ACHN (cell line): Measurements from ENCODE around the gene MYO7A.

Source experiments
- DNase-seq: peaks from one replicate; pipeline ENCODE4 v3.0.0-alpha.2; 2015
- in situ Hi-C: cut with HindIII; loops from 2 replicates; pipeline ENCODE4 v1.10.0; 2017; ENCODE audit warnings: low sequenced_read_pairs, low pct_ligation_motif_present, low pct_unique_long_range_greater_than_20kb

The MYO7A gene

DNA sequence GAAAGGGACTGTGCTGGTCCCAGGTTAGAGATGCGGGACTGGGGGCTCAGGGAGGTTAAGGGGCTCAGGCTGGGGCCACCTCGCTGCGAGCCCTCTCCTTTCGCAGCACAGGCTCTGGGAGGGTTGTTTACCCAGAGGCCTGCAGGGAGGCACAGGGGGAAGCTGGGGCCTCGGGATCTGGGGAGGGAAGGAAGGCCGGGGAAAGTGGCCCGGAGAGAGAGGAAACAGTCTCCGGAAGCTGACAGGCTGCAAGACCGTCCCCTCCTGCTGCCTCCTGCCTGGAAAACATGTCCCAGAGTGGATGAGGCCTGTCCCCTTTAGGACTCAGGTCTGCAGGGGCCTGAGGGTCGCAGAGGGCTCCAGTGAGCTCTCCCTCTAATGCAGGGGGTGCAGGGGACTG lies 45.4 kb downstream of the MYO7A start:
- in situ Hi-C loops, result no loop called here

DNA sequence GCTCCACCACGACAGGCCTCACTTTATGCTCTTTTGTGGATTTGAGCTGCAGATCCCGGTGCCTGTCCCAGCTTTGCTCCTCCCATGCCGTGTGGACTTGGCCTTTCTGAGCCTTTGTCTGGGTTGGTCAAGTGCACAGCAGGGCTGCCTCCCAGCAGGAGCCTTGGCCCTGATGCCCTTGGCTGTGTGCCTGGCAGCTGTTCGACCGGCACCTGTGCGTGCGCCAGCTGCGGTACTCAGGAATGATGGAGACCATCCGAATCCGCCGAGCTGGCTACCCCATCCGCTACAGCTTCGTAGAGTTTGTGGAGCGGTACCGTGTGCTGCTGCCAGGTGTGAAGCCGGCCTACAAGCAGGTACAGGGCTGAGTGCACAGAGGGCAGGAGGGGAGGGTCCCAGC lies 46.5 kb downstream of the MYO7A start:
- in situ Hi-C loops, result no loop called here

More for the DNA sequence above, 45.4 kb downstream of the MYO7A start:
- no peak for DNase-seq

DNA sequence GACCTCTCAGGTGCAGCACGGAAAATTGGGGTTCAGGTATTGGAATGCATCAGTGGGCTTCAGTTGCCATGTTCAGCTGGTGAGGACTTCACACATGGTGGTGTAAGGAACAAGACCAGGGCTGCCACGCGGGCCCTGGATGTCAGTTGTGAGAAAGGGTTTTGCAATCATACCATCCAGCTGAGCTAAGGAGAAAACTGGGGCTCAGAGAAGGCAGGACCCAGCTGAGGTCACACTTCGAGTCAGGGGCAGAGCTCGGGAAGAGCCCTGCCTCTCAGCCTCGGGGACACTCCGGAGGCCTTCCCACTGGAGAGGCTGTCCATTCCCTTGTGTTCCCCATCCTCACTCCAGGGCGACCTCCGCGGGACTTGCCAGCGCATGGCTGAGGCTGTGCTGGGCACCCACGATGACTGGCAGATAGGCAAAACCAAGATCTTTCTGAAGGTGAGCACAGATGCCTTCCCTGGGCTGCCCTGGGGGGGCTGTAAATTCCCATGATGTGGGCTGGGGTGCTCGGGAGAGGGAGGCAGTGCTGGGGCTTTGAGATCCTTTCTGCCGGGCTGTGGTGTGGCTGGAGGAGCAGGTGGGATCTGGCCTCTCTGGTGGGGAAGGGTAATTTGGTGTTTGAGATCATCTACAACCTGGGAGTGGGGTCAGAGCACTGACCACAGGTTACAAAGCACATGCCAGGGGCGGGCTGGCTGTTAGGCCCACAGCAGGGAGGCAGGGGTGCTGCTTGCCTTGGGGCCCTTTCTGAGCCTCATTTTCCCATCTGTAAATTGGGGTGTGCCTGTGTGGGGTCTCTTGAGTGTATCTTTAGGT lies 47.2 kb downstream of the MYO7A start:
- in situ Hi-C loops, result no loop called here
- DNase-seq, result no peak

More for the DNA sequence above, 46.5 kb downstream of the MYO7A start:
- no peak for DNase-seq

DNA sequence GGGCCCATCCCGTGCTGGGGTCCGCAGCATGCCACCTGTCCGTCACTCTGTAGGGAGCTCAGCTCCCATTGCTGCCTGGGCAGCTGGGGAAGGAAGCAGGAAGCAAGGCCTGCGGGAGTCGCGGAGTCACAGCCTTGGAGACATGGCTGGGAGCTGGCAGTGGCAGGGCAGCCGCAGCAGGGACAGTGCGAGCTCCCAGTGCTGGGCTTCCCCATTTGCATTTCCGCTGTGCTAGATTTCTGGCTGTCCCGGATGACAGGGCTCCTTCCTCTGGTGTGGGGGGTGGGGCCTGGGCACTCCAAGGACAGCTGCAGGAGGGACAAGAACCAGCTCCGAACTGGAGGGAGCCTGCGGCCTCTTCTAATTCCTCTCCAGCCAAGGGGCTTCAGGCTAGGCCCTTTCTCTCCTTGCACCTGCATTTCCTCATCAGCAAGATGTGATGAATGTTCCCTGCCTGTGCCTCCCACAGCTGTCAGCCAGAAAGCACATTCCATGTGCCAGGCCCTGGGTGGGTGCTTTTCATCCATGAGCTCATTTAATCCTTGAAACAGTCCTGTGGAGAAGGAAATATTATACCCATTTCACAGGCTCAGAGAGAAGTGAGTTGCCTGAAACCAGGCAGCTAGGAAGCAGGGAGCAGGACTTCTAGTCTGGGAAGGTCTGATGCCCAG lies 48.0 kb downstream of the MYO7A start:
- DNase-seq, result no peak
- in situ Hi-C loops, result no loop called here

DNA sequence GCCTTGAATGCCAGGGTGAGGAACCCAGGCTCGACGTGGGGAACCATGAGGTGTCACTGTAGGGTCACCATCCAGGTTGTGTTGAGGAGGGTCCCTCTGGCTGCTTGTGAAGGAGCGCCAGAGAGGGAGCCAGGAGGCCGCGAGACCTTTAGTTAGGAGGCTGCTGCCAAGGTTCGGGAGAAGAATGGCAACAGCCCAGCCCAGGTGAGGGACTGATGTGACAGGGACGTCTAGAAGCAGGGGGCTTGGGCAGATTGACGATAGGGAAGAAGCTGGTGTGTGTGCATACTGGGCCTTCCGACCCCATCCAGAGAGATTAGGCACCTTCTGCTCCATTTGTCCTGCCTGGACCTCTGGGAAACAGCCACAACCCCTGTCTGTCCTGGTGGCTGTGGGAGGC lies 49.0 kb downstream of the MYO7A start:
- in situ Hi-C loops, result no loop called here
- no peak for DNase-seq

DNA sequence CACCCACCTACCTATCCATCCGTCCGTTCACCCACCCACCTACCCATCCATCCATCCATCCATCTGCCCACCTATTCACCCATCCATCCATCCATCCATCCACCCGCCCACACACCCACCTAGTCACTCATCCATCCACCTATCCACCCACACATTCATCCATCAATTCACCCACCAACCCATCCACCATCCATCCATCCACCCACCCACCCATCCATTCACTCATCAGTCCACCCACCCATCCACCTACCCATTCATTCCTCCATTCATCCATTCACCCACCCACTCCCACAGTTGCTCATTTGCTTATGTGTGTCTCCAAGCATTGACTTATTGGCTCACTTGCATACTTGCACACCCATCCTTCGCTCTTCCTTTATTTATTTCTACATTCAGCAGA lies 50.1 kb downstream of the MYO7A start:
- in situ Hi-C loops, result no loop called here
- DNase-seq, result no peak

DNA sequence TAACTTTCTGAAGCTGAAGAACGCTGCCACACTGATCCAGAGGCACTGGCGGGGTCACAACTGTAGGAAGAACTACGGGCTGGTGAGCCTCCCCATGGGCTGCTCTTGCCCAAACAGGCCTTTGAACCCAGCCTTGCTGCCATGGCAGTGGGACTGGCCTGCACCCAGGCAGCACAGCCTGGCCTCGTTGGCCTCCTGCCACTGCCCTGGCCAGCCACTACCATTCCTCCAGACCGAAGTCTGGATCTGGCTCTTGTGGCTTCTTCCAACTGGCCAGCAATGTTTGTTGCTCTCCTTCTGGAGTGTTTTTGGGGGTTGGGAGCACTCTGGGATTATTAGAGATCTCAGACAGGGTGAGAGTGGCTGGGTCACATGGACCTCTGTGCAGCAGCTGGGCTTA lies 51.0 kb downstream of the MYO7A start:
- in situ Hi-C loops, result no loop called here

DNA sequence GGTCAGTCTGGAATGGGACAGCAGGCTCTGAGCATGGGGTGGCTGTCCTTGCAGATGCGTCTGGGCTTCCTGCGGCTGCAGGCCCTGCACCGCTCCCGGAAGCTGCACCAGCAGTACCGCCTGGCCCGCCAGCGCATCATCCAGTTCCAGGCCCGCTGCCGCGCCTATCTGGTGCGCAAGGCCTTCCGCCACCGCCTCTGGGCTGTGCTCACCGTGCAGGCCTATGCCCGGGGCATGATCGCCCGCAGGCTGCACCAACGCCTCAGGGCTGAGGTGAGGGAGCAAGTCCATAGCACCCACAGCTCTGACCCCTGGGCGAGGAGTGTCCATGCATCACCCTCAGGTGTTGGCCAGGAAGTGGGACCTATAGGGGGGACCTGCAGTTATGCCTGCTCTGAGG lies 51.6 kb downstream of the MYO7A start:
- in situ Hi-C loops, result no loop called here
- no peak for DNase-seq

More for the DNA sequence above, 51.0 kb downstream of the MYO7A start:
- no peak for DNase-seq

DNA sequence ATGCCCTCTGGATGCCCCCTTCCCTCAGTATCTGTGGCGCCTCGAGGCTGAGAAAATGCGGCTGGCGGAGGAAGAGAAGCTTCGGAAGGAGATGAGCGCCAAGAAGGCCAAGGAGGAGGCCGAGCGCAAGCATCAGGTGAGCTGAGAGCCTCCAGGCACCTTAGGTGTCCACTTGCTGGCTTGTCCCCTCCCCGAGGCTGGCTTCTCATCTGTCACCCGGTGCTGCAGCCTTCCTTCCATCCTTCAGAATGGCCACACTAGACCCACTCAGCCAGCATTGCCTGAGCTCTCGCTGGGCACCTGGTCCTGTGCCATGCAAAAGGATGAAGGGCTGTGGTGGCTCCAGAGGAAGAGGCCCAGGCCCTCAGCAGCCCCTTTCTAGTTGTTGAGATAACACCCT lies 52.3 kb downstream of the MYO7A start:
- in situ Hi-C loops, result no loop called here
- DNase-seq, result no peak

DNA sequence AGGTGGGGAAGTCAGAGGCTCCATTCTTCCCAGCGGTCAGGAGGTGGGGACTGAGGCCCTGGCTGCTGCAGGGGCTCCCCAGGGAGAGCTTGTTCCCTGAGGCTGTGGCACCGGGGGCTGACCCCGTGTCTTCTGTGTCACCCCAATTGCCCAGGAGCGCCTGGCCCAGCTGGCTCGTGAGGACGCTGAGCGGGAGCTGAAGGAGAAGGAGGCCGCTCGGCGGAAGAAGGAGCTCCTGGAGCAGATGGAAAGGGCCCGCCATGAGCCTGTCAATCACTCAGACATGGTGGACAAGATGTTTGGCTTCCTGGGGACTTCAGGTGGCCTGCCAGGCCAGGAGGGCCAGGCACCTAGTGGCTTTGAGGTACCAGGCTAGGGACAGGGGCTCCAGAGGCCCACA lies 53.2 kb downstream of the MYO7A start:
- in situ Hi-C loops, result no loop called here
- DNase-seq, result no peak

DNA sequence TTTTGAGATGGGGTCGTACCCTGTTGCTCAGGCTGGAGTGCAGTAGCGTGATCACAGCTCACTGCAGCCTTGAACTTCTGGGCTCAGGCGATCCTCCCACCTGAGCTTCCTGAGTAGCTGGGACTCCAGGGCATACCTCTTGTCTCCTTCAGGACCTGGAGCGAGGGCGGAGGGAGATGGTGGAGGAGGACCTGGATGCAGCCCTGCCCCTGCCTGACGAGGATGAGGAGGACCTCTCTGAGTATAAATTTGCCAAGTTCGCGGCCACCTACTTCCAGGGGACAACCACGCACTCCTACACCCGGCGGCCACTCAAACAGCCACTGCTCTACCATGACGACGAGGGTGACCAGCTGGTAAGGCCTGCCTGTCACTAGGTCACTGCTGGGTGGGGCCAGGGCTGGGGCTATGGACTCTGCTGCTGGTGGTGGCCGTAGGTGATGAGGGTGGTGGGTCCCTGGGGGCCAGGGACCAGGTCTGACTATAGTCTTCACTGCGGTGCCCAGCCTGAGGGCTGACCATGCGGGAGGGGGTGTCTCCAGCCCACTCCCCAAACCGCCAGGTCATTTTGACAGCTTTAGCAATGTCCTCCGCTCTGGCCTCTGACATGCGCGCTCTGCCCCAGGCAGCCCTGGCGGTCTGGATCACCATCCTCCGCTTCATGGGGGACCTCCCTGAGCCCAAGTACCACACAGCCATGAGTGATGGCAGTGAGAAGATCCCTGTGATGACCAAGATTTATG lies 53.9 kb downstream of the MYO7A start:
- no peak for DNase-seq
- in situ Hi-C loops, result no loop called here

DNA sequence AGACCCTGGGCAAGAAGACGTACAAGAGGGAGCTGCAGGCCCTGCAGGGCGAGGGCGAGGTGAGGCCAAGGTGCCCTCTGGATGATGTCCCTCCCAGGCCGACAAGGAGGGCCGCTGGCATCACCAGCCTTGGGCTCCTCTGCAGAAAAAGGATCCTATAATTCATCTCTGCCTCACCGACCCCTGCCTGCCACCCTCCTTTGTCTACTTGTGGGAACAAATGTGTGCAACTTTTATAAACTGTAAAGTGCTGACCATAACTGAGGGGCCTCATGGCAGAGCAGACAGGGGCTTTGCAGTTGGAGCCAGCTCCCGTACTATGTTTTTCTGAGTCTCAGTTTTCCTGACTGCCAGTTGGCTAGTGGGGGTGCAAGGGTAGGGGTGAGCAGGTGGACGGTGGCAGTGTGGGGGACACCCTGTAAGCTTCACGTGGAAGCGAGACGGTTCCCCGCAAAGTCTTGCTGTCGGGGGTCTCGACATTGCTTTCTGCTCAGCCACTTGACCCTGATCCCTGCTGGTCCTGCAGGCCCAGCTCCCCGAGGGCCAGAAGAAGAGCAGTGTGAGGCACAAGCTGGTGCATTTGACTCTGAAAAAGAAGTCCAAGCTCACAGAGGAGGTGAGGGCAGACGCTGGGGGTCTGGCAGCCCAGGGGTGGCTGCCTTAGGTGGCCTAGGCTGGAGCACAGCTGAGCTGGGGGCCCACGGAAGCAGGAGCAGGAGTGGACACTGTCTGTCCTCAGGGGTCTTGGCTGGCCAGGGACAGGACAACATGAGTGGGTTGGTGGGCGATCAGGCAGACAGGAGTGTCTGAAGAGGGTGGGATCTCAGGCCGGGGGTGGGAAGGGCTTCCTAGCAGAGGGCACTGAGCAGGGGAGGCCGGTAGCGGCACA lies 54.7 kb downstream of the MYO7A start:
- in situ Hi-C loops, result no loop called here

DNA sequence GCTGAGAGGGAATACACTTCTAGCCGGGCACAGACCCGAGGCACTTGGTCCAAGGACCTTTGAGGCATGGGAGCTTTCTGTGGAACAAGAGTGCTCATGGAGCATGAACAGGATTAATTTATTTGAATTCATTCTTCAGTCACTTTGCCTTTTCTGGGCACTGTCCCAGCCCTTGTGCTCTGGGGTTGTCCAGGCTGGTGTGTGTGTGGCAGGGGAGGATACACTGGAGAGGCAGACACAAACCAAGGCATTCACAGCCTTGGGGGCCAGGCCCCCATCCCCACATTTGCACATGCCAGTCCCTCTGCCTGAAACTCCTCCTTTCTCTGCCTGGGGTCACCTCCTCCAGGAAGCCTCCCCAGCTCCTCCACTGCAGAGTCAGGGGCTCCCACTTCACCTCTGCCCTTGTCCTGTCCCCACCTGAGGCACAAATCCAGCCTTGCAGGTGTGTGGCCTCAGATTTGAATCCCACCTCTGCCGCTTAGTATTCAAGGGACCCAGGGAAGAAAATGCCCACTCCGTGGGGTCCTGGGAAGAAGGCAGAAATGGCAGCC lies 55.5 kb downstream of the MYO7A start:
- no peak for DNase-seq
- in situ Hi-C loops, result no loop called here

More for the DNA sequence above, 54.7 kb downstream of the MYO7A start:
- DNase-seq, result no peak

DNA sequence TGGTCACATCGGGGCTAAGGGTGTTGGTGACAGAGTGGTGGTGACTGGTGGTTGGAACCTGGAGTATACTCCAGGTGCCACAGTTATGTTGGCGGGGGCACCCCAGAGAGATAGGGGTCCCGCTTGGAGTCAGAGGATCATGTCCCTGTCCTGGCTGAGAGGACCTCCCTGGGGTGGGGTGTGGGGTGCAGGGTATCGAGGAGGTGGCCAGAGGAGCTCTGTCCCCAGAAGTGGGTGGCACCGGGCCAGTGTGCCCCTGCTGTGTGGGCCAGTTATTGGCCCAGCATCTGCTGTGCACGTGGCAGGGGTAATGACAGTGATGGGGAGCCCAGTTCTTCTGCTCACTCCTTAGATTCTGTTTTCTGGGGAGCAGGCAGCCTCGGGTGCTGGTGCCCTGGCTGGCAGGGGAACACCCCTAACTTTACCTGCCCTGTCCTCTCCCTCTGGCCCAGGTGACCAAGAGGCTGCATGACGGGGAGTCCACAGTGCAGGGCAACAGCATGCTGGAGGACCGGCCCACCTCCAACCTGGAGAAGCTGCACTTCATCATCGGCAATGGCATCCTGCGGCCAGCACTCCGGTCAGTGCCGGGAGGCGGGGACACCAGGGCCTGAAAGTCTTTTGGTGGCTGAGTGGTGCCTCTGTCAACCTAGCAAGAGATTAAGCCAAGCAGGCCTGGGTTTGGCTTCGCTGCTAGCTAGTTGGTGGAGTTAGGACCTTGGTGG lies 56.3 kb downstream of the MYO7A start:
- in situ Hi-C loops, result no loop called here
- no peak for DNase-seq

DNA sequence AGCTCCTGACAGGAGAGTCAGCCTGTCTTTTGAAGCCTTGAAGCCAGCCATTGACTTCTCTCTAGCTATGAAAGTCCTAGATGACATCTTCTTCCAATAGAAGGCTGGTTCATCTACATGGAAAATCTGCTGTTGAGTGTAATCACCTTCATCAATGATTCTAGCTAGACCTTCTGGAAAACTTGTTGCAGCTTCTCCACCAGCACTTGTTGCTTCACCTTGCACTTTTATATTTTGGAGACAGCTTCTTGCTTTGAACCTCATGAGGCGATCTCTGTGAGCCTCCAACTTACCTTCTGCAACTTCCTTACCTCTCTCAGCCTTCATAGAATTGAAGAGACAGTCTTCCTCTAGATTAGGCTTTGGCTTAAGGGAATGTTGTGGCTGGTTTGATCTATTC lies 58.3 kb downstream of the MYO7A start:
- DNase-seq, result no peak
- in situ Hi-C loops, result no loop called here

DNA sequence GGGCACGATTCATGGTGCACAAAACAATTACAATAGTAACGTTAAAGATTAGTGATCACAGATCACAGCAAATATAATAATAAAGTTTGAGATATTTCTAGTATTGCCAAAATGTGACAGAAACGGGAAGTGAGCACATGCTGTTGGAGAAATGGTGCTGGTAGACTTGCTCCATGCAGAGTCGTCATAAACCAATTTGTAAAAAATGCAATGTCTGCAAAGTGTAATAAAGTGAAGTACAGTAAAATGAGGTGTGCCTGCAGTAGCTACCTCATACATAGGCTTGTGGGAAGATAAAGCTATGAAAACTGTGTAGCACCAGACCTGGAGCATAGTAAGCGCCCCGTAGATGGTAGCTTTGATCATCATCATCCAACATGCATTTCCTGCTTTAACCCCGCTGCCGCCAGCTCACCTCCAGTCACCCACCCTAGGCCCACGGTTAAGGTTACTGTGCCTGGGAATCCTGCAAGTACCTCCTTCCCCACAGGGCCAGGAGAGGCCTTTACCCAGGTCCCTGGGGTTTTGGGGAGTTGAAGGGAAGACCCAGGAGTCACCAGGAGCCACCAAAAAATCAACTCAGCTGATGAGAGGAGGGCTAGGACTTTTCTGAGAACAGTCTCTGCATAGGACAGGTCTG lies 59.2 kb downstream of the MYO7A start:
- in situ Hi-C loops, result no loop called here
- no peak for DNase-seq
